Measurements from ENCODE around the gene BICC1.

- TF ChIP-seq CTCF (conservative IDR thresholded peaks at IDR 0.05 in 1 of 2, IDR thresholded peaks at IDR 0.05 in 1 of 2; ENCODE audit: low read depth in 1 of 2, low read length in 2 of 2) (no peak), EZH2 (IDR thresholded peaks at IDR 0.05; ENCODE audit: low read length, missing control alignments) (no peak)
Observed at GRCh38 chr10:58625070-58625469, 112.4 kb downstream of the BICC1 start.
